ENCODE measurements around the gene FGF6.

GRCh38 chr12:4439736-4440135, 5.9 kb downstream of the FGF6 start:
- TF ChIP-seq CTCF (conservative IDR thresholded peaks at IDR 0.05; ENCODE audit: low read length) (no peak), EZH2phosphoT487 (IDR thresholded peaks at IDR 0.05; ENCODE audit: borderline replicate concordance, low read depth, low read length) (no peak)

All from OCI-LY7 (cell line).